Liver (tissue), 9 donors: ENCODE results near the gene ZNF629. TPM values are rescaled to one million over a fixed set of nuclear protein-coding genes. Genes with fewer than 3 reads are reported as not detected.
A peak's percentile ranks its signal among the peaks of the same experiment; 100 is the strongest.

Source experiments
- DNase-seq: peaks from one replicate; pipeline ENCODE4 v3.0.0-alpha.2; 2017; ENCODE audit warnings: low spot score
- H3K27ac ChIP-seq, 2 donors: one replicate each; pipeline ENCODE4 v1.7.0; 2013; ENCODE audit warnings: inconsistent platforms in 2 of 2, low read length in 2 of 2, control low read depth in 1 of 2, low read depth in 1 of 2, mild to moderate bottlenecking in 1 of 2
- H3K27me3 ChIP-seq, 4 donors: one replicate each; pipeline versions ENCODE4 v1.6.1 to v1.7.0; 2013; ENCODE audit warnings: low read length in 3 of 4, inconsistent platforms in 1 of 4, mild to moderate bottlenecking in 1 of 4, moderate library complexity in 1 of 4; ENCODE audit not compliant: control insufficient read depth in 4 of 4, insufficient read depth in 4 of 4
- H3K36me3 ChIP-seq, 4 donors: one replicate each; pipeline versions ENCODE4 v1.6.1 to v1.7.0; 2013; ENCODE audit warnings: low read length in 3 of 4, mild to moderate bottlenecking in 3 of 4, low read depth in 1 of 4, moderate library complexity in 1 of 4; ENCODE audit not compliant: control insufficient read depth in 4 of 4, insufficient read depth in 3 of 4
- H3K4me1 ChIP-seq, 4 donors: one replicate each; pipeline versions ENCODE4 v1.6.1 to v1.7.0; 2013; ENCODE audit warnings: low read length in 3 of 4, mild to moderate bottlenecking in 3 of 4, moderate library complexity in 1 of 4; ENCODE audit not compliant: control insufficient read depth in 4 of 4, insufficient read depth in 4 of 4
- H3K4me3 ChIP-seq, 3 donors: one replicate each; pipeline versions ENCODE4 v1.6.1 to v1.7.0; 2013; ENCODE audit warnings: low read length in 3 of 3, control low read depth in 1 of 3, low read depth in 1 of 3, mild to moderate bottlenecking in 1 of 3
- H3K9ac ChIP-seq, 2 donors: one replicate each; pipeline ENCODE4 v1.7.0; 2013; ENCODE audit warnings: low read length in 2 of 2, mild to moderate bottlenecking in 2 of 2, moderate library complexity in 2 of 2, control low read depth in 1 of 2, low read depth in 1 of 2
- H3K9me3 ChIP-seq, 4 donors: one replicate each; pipeline versions ENCODE4 v1.6.1 to v1.7.0; 2013; ENCODE audit warnings: low read length in 3 of 4; ENCODE audit not compliant: control insufficient read depth in 4 of 4
- ATF3 ChIP-seq: IDR thresholded peaks from 2 replicates; pipeline ENCODE4 v1.6.1; 2016; ENCODE audit warnings: antibody characterized with exemption
- EGR1 ChIP-seq, 2 donors: IDR thresholded peaks; 2 replicates each; pipeline ENCODE4 v1.6.1; 2016 to 2018; ENCODE audit warnings: antibody characterized with exemption in 2 of 2, low read depth in 2 of 2
- FOXA1 ChIP-seq: IDR thresholded peaks from 2 replicates; pipeline ENCODE4 v1.6.1; 2016; ENCODE audit warnings: antibody characterized with exemption
- GABPA ChIP-seq, 2 donors: IDR thresholded peaks in 1 of 2; conservative IDR thresholded peaks in 1 of 2; 2 replicates each; pipeline ENCODE4 v1.6.1; 2016; ENCODE audit warnings: antibody characterized with exemption in 2 of 2, mild to moderate bottlenecking in 1 of 2, moderate library complexity in 1 of 2
- HNF4A ChIP-seq, 2 donors: conservative IDR thresholded peaks; 2 replicates each; pipeline ENCODE4 v1.6.1; 2016; ENCODE audit warnings: antibody characterized with exemption in 2 of 2, mild to moderate bottlenecking in 2 of 2
- HNF4G ChIP-seq: IDR thresholded peaks from 2 replicates; pipeline ENCODE4 v1.6.1; 2016; ENCODE audit warnings: antibody characterized with exemption
- JUND ChIP-seq, 2 donors: IDR thresholded peaks; 2 replicates each; pipeline ENCODE4 v1.6.1; 2016; ENCODE audit warnings: antibody characterized with exemption in 2 of 2
- NR2F2 ChIP-seq: IDR thresholded peaks from 2 replicates; pipeline ENCODE4 v1.6.1; 2016; ENCODE audit warnings: antibody characterized with exemption
- REST ChIP-seq: IDR thresholded peaks from 2 replicates; pipeline ENCODE4 v1.6.1; 2016; ENCODE audit warnings: antibody characterized with exemption, mild to moderate bottlenecking
- RXRA ChIP-seq, 2 donors: IDR thresholded peaks; 2 replicates each; pipeline ENCODE4 v1.6.1; 2017 to 2018; ENCODE audit warnings: antibody characterized with exemption in 2 of 2, mild to moderate bottlenecking in 1 of 2
- SP1 ChIP-seq: IDR thresholded peaks from 2 replicates; pipeline ENCODE4 v1.6.1; 2018; ENCODE audit warnings: antibody characterized with exemption, mild to moderate bottlenecking
- TAF1 ChIP-seq: conservative IDR thresholded peaks from 2 replicates; pipeline ENCODE4 v1.6.1; 2016; ENCODE audit warnings: antibody characterized with exemption, mild to moderate bottlenecking
- YY1 ChIP-seq: IDR thresholded peaks from 2 replicates; pipeline ENCODE4 v1.6.1; 2016; ENCODE audit warnings: antibody characterized with exemption, mild to moderate bottlenecking
- ZBTB33 ChIP-seq: IDR thresholded peaks from 2 replicates; pipeline ENCODE4 v1.6.1; 2016; ENCODE audit warnings: antibody characterized with exemption
- WGBS: extraction: QIAGEN DNeasy Blood & Tissue Kit; methylation state at CpG from one replicate; pipeline ENCODE4 v1.1.7; 2013; 5-methylcytosine and 5-hydroxymethylcytosine counted together
- polyA plus RNA-seq, 2 donors: library from polyadenylated mRNA; stranded (reverse) in 1 of 2; unstranded in 1 of 2; fragments of 200-250 nt in 1 of 2; fragments of >200 nt in 1 of 2; fragmentation: Nextera tagmentation in 1 of 2; extraction: Ambion mirVana in 1 of 2; gene quantifications; one replicate each; pipeline versions ENCODE4 v1.2.1 to v1.2.3, GENCODE V29; 2013 to 2015
- total RNA-seq, 2 donors: library from RNA; depleted of rRNA; stranded (reverse); fragments of >200 nt; gene quantifications; one replicate each; pipeline ENCODE4 v1.2.3, GENCODE V29; 2014
- donor health status: healthy.
- donor health status: healthy.
- donor health status: healthy.
- donor health status: healthy.
- donor health status: healthy.

Gene ZNF629
- total and polyA plus RNA-seq, 4 donors = 0.86 to 4.2 (median 3.4) TPM

GRCh38 chr16:30747331-30747730 is 39.7 kb downstream of the ZNF629 start:
- no peak for DNase-seq
- peak overlapping the region; percentile 68 to 76 for H3K27ac ChIP-seq
- no peaks in the 10 kb centered on the region for H3K9me3 ChIP-seq
- H3K27me3 ChIP-seq = no peaks in the 10 kb centered on the region
- H3K9ac ChIP-seq = peak overlapping the region in 1 of 2 donors; percentile 59
- H3K36me3 ChIP-seq = peaks cover 2 to 6% (median 5%) of the 10 kb centered on the region in 4 donors
- peaks cover 0 to 26% (median 16%) of the 10 kb centered on the region in 4 donors for H3K4me1 ChIP-seq
- TF ChIP-seq RXRA (IDR thresholded peaks at IDR 0.05) (no peak), GABPA (IDR thresholded peaks at IDR 0.05 in 1 of 2, conservative IDR thresholded peaks at IDR 0.05 in 1 of 2) (no peak), SP1 (no peak), HNF4A (conservative IDR thresholded peaks at IDR 0.05) (peak in 1 of 2 donors; percentile 6)
- 36% methylated on average over 3 of the region's 3 CpGs for WGBS
- H3K4me3 ChIP-seq = no peak overlapping the region

DNA sequence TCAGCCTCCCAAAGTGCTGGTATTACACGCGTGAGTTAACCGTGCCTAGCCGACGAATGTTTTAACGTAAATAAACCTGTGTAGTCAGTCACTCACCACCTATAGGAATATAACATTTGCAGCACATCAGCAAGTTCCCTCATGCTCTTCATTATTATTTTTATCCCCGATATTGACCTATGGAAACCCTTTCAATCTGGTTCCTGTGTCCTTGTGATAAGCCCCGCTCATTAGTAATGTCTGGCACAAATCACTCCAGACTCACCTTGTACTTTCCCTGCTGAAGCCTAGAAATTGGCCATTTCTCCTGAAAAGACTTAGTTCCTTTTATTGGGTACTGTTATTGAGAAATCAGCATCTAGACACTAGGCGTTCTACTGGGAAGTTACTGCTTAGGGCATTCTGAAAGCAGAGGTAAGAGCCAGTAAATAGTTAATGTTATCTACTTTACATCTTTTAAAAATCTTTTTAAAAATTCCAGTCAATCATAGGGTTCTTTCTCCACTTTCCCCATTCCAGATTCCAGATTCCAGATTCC is 40.3 kb downstream of the ZNF629 start:
- no peak overlapping the region for H3K9ac ChIP-seq
- H3K27ac ChIP-seq = no peak overlapping the region
- no peaks in the 10 kb centered on the region for H3K9me3 ChIP-seq
- no peak overlapping the region for H3K4me3 ChIP-seq
- peaks cover 0 to 26% (median 16%) of the 10 kb centered on the region in 4 donors for H3K4me1 ChIP-seq
- no peak for DNase-seq
- peaks cover 2 to 6% (median 5%) of the 10 kb centered on the region in 4 donors for H3K36me3 ChIP-seq
- TF ChIP-seq HNF4A (conservative IDR thresholded peaks at IDR 0.05) (no peak), JUND (IDR thresholded peaks at IDR 0.05) (no peak), EGR1 (IDR thresholded peaks at IDR 0.05; ENCODE audit: low read depth in 2 of 2) (no peak), NR2F2 (no peak), HNF4G (no peak), YY1 (no peak), REST (no peak), ZBTB33 (no peak), SP1 (no peak), TAF1 (no peak), GABPA (IDR thresholded peaks at IDR 0.05 in 1 of 2, conservative IDR thresholded peaks at IDR 0.05 in 1 of 2) (no peak), ATF3 (no peak), FOXA1 (no peak)
- no peaks in the 10 kb centered on the region for H3K27me3 ChIP-seq
- 87% methylated on average over 9 of the region's 9 CpGs for WGBS
